Muscle of leg (tissue), 11 donors: ENCODE measurements around the gene PPP3R1. TPM values are rescaled to one million over a fixed set of nuclear protein-coding genes. Genes with fewer than 3 reads are reported as not detected.

Experiments used
- DNase-seq: peaks from one replicate; pipeline ENCODE4 v3.0.0; 2013
- H3K27ac ChIP-seq: one replicate; pipeline ENCODE4 v1.5.1; 2013; ENCODE audit warnings: mild to moderate bottlenecking, low read length, control low read depth
- H3K27me3 ChIP-seq: one replicate; pipeline ENCODE4 v1.6.1; 2013; ENCODE audit warnings: low read length; ENCODE audit not compliant: control insufficient read depth, insufficient read depth
- H3K36me3 ChIP-seq: one replicate; pipeline ENCODE4 v1.6.1; 2013; ENCODE audit warnings: low read length; ENCODE audit not compliant: control insufficient read depth, insufficient read depth
- H3K4me1 ChIP-seq: one replicate; pipeline ENCODE4 v1.6.1; 2013; ENCODE audit warnings: low read length; ENCODE audit not compliant: control insufficient read depth, insufficient read depth
- H3K4me3 ChIP-seq: one replicate; pipeline ENCODE4 v1.5.1; 2013; ENCODE audit warnings: low read length, control low read depth
- H3K9me3 ChIP-seq: replicated peaks from 2 replicates; pipeline ENCODE4 v1.6.1; 2013; ENCODE audit warnings: low read depth, low read length; ENCODE audit not compliant: control insufficient read depth
- WGBS: methylation state at CpG from one replicate; pipeline ENCODE4 v1.1.5; 2013; ENCODE audit warnings: missing lambda C conversion rate; ENCODE audit not compliant: insufficient coverage; 5-methylcytosine and 5-hydroxymethylcytosine counted together
- polyA plus RNA-seq, 8 donors: library from polyadenylated mRNA; unstranded; fragments of 120-200 nt; gene quantifications; one replicate each; pipeline versions ENCODE4 v1.2.1 to v1.2.3, GENCODE V29; 2013; ENCODE audit warnings: inconsistent platforms in 1 of 8, low replicate concordance in 1 of 8; ENCODE audit not compliant: insufficient read length in 8 of 8, insufficient read depth in 1 of 8
- total RNA-seq: library from RNA; stranded (reverse); fragments of 120-200 nt; gene quantifications from one replicate; pipeline ENCODE4 v1.2.4, GENCODE V29; 2013

Gene PPP3R1
- total and polyA plus RNA-seq, 9 donors: 16.7 to 53.3 (median 45.9) TPM

GRCh38 chr2:68167186-68167585 lies 85.1 kb downstream of the PPP3R1 start:
- Histone ChIP-seq H3K9me3 (no peaks in the 10 kb centered on the region), H3K4me3 (no peak overlapping the region), H3K4me1 (no peaks in the 10 kb centered on the region), H3K36me3 (peaks cover 36% of the 10 kb centered on the region), H3K27me3 (no peaks in the 10 kb centered on the region), H3K27ac (no peak overlapping the region)
- DNase-seq: no peak
- WGBS: 56% methylated on average over 3 of the region's 3 CpGs

GRCh38 chr2:68163641-68164040 lies 88.7 kb downstream of the PPP3R1 start:
- H3K36me3 ChIP-seq: peaks cover 37% of the 10 kb centered on the region
- DNase-seq: no peak
- no peaks in the 10 kb centered on the region for H3K27me3 ChIP-seq
- WGBS: no CpG with 5 or more reads among the region's 1 CpG
- no peak overlapping the region for H3K4me3 ChIP-seq
- H3K9me3 ChIP-seq: no peaks in the 10 kb centered on the region
- H3K27ac ChIP-seq: no peak overlapping the region
- no peaks in the 10 kb centered on the region for H3K4me1 ChIP-seq

GRCh38 chr2:68158134-68158447 lies 94.2 kb downstream of the PPP3R1 start:
- Histone ChIP-seq H3K4me3 (peak overlapping the region; percentile 98), H3K27ac (peak overlapping the region; percentile 98), H3K36me3 (peaks cover 19% of the 10 kb centered on the region), H3K27me3 (no peaks in the 10 kb centered on the region), H3K4me1 (peaks cover 7% of the 10 kb centered on the region), H3K9me3 (no peaks in the 10 kb centered on the region)
- 0% methylated on average over 5 of the region's 7 CpGs for WGBS
- DNase-seq: no peak

GRCh38 chr2:68157402-68158133 lies 94.8 kb downstream of the PPP3R1 start, which contains the start of gene PNO1:
Gene PNO1, plus strand, starts transcription at chr2:68157888. Its CDS starts 47 bp downstream, at chr2:68157935.
- Histone ChIP-seq H3K27me3 (no peaks in the 10 kb centered on the region), H3K36me3 (peaks cover 19% of the 10 kb centered on the region), H3K4me1 (peaks cover 7% of the 10 kb centered on the region), H3K9me3 (no peaks in the 10 kb centered on the region), H3K27ac (peak within 1 kb of the TSS; percentile 98), H3K4me3 (peak within 1 kb of the TSS; percentile 98)
- WGBS: 0% methylated on average over 41 of the region's 44 CpGs
- peak; percentile 98 for DNase-seq

GRCh38 chr2:68157002-68157401 lies 95.3 kb downstream of the PPP3R1 start:
- Histone ChIP-seq H3K27ac (peak overlapping the region; percentile 98), H3K9me3 (no peaks in the 10 kb centered on the region), H3K4me3 (peak overlapping the region; percentile 98), H3K4me1 (peaks cover 7% of the 10 kb centered on the region), H3K36me3 (peaks cover 15% of the 10 kb centered on the region), H3K27me3 (no peaks in the 10 kb centered on the region)
- WGBS: under 1% methylated on average over 26 of the region's 28 CpGs
- no peak for DNase-seq

GRCh38 chr2:68156419-68156818 lies 95.9 kb downstream of the PPP3R1 start:
- Histone ChIP-seq H3K4me3 (peak overlapping the region; percentile 98), H3K9me3 (no peaks in the 10 kb centered on the region), H3K4me1 (peaks cover 7% of the 10 kb centered on the region), H3K36me3 (peaks cover 11% of the 10 kb centered on the region), H3K27me3 (no peaks in the 10 kb centered on the region), H3K27ac (peak overlapping the region; percentile 98)
- no peak for DNase-seq
- WGBS: 50% methylated on average over 1 of the region's 3 CpGs

GRCh38 chr2:68155618-68156017 lies 96.7 kb downstream of the PPP3R1 start:
- Histone ChIP-seq H3K27me3 (no peaks in the 10 kb centered on the region), H3K9me3 (no peaks in the 10 kb centered on the region), H3K4me3 (no peak overlapping the region), H3K36me3 (peaks cover 7% of the 10 kb centered on the region), H3K27ac (no peak overlapping the region), H3K4me1 (peaks cover 7% of the 10 kb centered on the region)
- DNase-seq: no peak
- WGBS: no CpG with 5 or more reads among the region's 7 CpGs

- H3K4me3 ChIP-seq: no peak overlapping the region
- H3K27me3 ChIP-seq: no peaks in the 10 kb centered on the region
- peaks cover 4% of the 10 kb centered on the region for H3K36me3 ChIP-seq
- no peaks in the 10 kb centered on the region for H3K9me3 ChIP-seq
- peaks cover 7% of the 10 kb centered on the region for H3K4me1 ChIP-seq
- DNase-seq: no peak
- no CpG with 5 or more reads among the region's 3 CpGs for WGBS
- H3K27ac ChIP-seq: peak overlapping the region; percentile 76
Measured at GRCh38 chr2:68152681-68153347, 99.5 kb downstream of the PPP3R1 start.

GRCh38 chr2:68151037-68151436 lies 101.3 kb downstream of the PPP3R1 start:
- H3K36me3 ChIP-seq: peaks cover 4% of the 10 kb centered on the region
- H3K27ac ChIP-seq: no peak overlapping the region
- no peaks in the 10 kb centered on the region for H3K27me3 ChIP-seq
- no peak overlapping the region for H3K4me3 ChIP-seq
- H3K9me3 ChIP-seq: no peaks in the 10 kb centered on the region
- no peak for DNase-seq
- H3K4me1 ChIP-seq: peaks cover 3% of the 10 kb centered on the region

- no peak for DNase-seq
- no CpG with 5 or more reads among the region's 2 CpGs for WGBS
- no peak overlapping the region for H3K4me3 ChIP-seq
- no peak overlapping the region for H3K27ac ChIP-seq
- H3K27me3 ChIP-seq: no peaks in the 10 kb centered on the region
- H3K4me1 ChIP-seq: no peaks in the 10 kb centered on the region
- peaks cover 8% of the 10 kb centered on the region for H3K36me3 ChIP-seq
- H3K9me3 ChIP-seq: no peaks in the 10 kb centered on the region
Measured at GRCh38 chr2:68141875-68142274, 110.5 kb downstream of the PPP3R1 start.
